ENCODE measurements around the gene MTUS2.

- no peak for TF ChIP-seq CTCF (IDR thresholded peaks at IDR 0.05 in 4 of 5, conservative IDR thresholded peaks at IDR 0.05 in 1 of 5)
- no peak for TF ChIP-seq POLR2A (IDR thresholded peaks at IDR 0.05)
Observed at GRCh38 chr13:29028868-29029267, 208.7 kb downstream of the MTUS2 start.

All from gastrocnemius medialis (tissue), 4 donors.